OCI-LY7 (cell line): Measurements from ENCODE around the gene P3R3URF.

Source experiments
- EZH2phosphoT487 ChIP-seq: fragments of 200-600 bp; sonication (generic); IDR thresholded peaks from 2 replicates; pipeline ENCODE4 v1.6.1; 2018; ENCODE audit warnings: low read depth, borderline replicate concordance, mild to moderate bottlenecking, mixed run types, antibody characterized with exemption, low read length, moderate library complexity, mixed read lengths
- TF ChIP-seq, protein P1 (sequence below): fragments of 200-600 bp; sonication (generic); conservative IDR thresholded peaks from 2 replicates; pipeline ENCODE4 v1.5.1; 2014; ENCODE audit warnings: mild to moderate bottlenecking, antibody characterized with exemption, low read length, moderate library complexity, mixed read lengths

DNA sequence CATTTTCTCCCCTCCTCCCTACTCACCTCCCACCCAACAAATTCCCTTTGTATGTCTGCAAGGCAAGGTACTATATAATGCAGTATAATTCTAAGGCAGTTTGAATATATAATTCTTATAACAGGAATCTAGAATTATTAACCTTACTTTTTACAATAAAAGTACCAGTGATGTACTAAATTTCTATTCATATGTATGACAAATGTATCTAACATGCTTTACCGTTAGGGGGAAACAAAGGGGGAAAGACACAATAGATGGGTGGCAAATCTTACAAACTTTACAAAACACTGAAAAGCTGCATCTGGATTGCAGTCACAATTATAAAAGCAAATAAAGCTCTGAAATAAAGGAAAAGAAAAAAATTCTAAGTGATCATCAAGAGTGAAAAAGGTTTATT is 46.2 kb downstream of the P3R3URF start:
- TF ChIP-seq EZH2phosphoT487 = no peak
- TF ChIP-seq, protein P1, sequence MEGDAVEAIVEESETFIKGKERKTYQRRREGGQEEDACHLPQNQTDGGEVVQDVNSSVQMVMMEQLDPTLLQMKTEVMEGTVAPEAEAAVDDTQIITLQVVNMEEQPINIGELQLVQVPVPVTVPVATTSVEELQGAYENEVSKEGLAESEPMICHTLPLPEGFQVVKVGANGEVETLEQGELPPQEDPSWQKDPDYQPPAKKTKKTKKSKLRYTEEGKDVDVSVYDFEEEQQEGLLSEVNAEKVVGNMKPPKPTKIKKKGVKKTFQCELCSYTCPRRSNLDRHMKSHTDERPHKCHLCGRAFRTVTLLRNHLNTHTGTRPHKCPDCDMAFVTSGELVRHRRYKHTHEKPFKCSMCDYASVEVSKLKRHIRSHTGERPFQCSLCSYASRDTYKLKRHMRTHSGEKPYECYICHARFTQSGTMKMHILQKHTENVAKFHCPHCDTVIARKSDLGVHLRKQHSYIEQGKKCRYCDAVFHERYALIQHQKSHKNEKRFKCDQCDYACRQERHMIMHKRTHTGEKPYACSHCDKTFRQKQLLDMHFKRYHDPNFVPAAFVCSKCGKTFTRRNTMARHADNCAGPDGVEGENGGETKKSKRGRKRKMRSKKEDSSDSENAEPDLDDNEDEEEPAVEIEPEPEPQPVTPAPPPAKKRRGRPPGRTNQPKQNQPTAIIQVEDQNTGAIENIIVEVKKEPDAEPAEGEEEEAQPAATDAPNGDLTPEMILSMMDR = peak; percentile 67
